HG03196 (cell line): Measurements from ENCODE around the gene EPB41L3.
"Not testable (repeated sequence)": the region's sequence is repeated elsewhere in the genome, so short reads cannot be mapped to it uniquely, and the experiment has no call there.

Source experiments
- ATAC-seq: cut with Tn5 transposase; IDR thresholded peaks from one replicate; pipeline ENCODE4 v1.9.1; 2021; ENCODE audit not compliant: unreplicated experiment

EPB41L3 gene

DNA sequence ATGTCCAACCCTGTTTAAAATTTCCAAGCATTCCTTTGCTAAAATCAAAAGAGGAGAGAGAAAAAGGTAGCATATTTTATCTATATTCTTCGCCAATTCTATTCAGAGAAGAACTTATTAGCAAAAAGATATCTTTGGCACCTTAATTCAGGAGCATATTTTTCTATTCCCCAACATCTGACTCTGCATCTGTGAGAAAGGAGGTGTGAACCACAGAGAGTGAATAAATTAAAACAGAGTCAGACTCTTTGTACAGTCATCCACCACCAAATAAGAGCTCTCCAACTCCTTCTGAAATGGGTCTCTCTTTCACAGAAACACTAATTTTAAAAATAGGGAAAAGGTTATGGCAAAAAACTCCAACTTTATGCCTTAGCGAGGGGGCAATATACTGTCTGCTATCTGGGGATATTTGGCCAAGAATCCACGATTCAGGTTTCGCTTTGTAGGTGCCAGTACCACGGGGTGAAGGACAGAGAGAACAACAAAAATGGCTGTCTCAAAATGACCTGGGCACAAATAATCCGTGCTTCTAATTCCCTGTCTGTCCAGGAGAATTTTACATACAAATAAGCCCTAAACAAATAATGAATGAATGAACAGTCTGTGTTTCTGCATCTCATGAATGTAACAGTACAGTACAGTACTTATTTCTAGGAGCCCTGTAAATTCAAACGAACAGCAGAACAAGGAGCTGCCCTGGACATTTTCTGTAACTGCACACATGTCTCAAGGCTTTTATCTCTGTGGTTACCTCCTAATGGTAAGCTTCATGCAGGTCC lies 43.4 kb downstream of the EPB41L3 start:
- ATAC-seq, result no peak

GRCh38 chr18:5498452-5498851 lies 45.3 kb downstream of the EPB41L3 start:
- no peak for ATAC-seq

DNA sequence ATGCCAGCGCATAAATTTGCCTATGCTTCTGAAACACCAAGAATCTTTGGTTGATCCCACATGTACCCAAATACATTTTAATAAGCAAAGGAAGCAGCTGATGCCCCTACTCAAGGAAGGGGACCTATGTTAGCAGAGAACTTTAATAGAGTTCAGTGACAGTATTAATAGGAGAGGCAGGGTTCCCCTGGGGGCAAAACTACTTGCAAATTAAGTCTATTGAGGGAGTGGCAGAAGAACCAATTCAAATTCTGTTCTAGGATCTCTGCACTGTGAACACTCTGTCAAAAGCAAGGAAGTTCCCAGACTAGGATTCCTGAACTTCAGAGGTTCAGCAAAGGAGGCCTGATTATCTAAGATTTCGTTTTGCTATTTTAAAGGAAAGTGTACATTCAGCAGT lies 47.5 kb downstream of the EPB41L3 start:
- ATAC-seq, result no peak

GRCh38 chr18:5490753-5491480 lies 52.9 kb downstream of the EPB41L3 start:
- no peak for ATAC-seq

DNA sequence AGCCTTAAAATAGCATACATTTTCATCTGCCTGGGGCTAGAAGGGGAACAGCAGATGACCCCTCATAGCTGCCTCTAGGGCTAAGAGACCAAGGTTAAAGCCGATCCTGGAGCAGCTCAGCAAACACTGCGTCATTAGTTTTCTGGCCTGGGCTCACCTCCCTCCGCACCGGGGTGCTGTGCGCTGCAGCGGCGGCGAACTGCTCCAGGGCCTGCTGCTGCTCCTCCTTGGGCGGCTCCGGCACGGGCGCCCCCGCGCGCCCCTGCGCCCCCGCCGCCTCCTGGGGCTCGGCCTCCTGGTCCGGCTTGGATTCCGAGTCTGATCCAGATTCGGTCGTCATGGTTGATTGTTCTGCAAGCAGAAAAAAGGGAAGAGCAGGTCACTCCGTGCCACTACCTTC lies 55.0 kb downstream of the EPB41L3 start:
- ATAC-seq, result no peak

GRCh38 chr18:5488044-5488443 lies 55.8 kb downstream of the EPB41L3 start:
- ATAC-seq, result not testable (repeated sequence)

- no peak for ATAC-seq
Observed at GRCh38 chr18:5484526-5484925, 59.3 kb downstream of the EPB41L3 start.

DNA sequence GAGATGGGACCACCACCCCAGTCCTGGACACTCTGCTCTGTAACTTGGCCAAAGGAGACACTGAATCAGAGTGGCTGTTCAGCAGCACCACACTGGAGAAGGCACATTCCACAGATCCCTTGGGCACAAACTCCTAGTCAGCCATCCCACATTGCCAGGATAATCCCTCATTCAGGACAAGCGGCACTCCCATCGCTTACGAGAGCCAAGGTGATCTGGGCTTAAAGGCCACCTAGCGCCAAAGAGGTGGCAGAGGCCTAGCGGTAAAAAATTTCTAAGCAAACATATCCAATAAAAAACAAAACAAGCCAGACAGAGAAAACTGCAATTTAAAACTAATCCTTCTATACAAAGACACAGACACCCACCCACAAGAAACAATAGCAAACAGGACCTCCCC lies 62.2 kb downstream of the EPB41L3 start:
- ATAC-seq, result no peak

DNA sequence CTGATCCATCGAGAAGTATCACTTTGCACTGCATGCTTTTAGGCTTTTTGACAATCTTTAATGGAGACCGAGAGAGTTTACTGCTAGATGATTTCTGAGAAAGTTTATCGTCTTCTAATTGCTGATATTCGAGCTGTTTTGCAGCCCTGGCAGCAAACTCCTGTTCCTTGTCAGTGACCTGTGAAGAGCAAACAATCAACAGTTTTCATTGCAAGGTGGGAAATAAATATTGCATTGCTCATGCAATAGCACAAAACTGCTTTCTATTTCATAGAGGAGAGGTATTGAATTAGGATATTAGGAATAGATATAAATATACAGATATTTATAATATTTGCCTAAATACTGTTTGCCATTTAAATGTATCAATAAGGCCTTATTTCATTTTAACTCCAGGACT lies 65.5 kb downstream of the EPB41L3 start:
- no peak for ATAC-seq

GRCh38 chr18:5476961-5477800 lies 66.6 kb downstream of the EPB41L3 start:
- ATAC-seq, result no peak

DNA sequence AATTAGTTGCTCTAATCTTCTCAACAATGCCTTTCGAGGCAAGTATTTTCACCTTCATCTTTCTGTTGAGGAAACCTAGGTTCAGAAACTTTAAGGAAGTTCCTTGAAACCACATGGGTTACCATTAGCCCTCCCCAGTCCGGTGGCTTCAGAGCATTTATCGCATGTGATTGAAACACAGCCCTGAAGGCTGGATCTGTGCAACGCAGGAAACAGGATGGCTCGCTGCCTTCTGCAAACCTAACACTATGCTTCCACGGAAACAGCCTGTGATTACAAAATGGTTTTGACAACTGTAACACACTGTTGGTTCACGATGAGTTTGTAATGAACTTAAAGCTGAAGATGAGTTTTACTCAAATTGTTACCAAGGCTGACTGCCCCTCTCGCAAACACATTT lies 68.5 kb downstream of the EPB41L3 start:
- no peak for ATAC-seq

DNA sequence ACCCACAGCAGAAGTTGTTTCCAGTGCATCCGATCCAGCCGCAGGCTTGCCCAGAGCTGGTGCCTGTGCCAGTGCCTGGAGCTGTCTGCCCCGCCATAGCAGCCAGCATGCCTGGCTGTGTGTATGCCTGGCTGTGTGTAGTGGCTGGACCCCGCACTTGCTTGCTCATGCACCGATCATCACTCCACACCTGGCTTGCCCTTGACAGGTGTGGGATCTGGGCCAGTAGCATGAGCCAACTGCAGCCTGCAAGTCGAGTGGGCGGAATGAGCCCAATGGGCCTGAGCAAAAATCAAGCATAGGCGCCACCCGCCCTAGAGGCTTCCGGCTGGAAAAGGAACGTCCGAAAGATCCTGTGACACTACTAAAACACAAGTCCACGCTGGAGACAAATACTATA lies 74.5 kb downstream of the EPB41L3 start:
- ATAC-seq, result no peak

DNA sequence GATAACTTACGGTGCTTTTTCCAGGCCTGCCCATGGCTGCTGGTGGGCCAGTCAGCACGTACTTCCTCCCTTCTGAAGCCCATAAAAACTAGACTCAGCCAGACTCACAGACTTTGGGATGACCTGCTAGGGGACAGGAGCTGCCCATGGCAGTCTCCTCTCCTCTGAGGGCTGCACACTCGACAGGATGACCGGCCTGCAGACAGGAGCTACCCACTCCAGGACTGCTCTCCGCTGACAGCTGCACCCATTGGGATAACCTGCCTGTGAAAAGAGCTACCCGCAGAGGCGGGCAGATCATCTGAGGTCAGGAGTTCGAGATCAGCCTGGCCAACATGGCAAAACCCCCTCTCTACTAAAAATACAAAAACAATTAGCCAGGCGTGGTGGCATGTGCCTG lies 75.4 kb downstream of the EPB41L3 start:
- ATAC-seq, result no peak

- no peak for ATAC-seq
Observed at GRCh38 chr18:5467671-5468070, 76.1 kb downstream of the EPB41L3 start.

DNA sequence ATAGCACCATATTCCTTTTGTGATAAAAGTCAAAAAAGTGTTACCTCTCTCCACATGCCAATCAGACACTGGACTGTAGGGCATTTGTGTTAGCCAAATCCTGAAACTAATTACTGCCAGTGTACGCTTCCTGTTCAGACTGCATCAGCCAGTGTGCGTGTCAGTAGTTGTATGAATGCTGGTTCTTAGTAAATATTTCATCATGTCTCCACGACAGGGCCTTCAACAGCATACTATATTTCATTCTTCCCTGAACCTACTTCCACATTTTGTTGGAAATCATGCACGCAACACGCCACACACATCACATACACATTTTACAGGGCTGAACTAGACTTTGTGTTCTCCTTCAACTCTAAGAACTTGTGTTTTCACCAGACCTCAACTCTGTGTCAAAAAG lies 77.5 kb downstream of the EPB41L3 start:
- no peak for ATAC-seq

GRCh38 chr18:5464251-5464650 lies 79.5 kb downstream of the EPB41L3 start:
- no peak for ATAC-seq

- ATAC-seq, result no peak
Observed at GRCh38 chr18:5463831-5464230, 80.0 kb downstream of the EPB41L3 start.

- no peak for ATAC-seq
Observed at GRCh38 chr18:5463390-5463789, 80.4 kb downstream of the EPB41L3 start.

DNA sequence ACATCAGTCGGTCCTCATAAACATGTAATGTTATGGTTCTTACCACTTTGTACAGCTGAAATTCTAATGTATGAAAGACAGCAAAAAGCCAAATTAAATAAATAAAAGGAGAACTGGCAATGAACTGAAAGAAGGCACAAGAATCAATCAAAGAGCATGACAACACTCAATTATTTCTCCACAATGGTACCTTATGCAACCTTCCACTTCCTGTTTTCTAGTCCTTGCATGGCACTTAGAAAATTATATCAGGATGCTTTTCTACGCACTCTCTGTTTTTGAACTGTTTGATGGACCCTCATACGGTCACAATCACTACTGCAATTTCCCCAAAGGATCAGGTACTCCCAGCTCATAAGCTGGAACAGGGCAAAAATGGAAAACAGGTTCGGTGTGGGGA lies 81.6 kb downstream of the EPB41L3 start:
- ATAC-seq, result no peak

DNA sequence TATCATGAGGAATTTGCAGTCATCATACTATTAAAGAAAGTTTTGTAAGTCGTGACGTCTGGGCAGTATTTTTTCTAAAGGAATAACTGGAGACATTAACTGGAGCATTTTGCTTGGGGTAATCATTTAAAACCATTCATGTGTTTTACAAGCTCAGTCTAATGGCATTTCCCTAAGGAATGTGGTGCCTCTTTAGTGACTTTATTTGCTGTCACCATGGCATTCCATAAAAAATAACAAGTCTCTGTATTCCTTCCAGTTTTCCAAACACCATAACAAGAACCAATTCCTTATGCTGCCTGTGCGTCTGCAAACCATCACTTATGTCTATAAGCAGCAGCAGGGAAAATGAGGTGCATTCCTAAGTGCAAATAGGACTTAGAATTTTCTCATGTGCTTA lies 82.8 kb downstream of the EPB41L3 start:
- no peak for ATAC-seq

DNA sequence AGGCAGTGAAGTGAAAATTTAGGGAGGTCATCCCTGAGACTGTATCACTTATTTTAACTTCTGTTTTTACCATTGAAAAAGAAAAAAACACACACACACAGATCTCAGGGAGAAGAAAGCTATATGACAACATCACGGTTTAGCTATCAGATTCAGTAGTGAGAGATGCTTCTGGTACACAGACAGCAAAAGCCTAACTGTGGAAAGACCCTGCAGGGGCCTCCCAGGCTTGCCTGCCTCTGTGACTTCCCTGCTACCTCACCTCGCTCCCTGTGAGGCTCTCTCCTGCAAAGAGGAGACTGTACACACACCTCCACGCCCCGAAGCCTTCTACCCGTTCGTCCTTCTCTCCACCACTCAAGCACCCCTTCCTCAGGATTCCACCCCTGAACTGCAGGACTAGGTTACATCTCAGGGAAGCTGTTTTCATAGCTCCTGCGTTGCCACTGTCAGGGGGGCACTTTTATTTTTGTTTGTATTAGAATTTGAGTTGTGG lies 86.3 kb downstream of the EPB41L3 start:
- no peak for ATAC-seq
